C1 segment of cervical spinal cord (tissue), 14 donors: Measurements from ENCODE around the gene GRB10.

ENCODE experiments used
- DNase-seq, 14 donors: peaks; one replicate each; lab custom pipeline; 2025; lab: John Stamatoyannopoulos, UW

Gene GRB10

DNA sequence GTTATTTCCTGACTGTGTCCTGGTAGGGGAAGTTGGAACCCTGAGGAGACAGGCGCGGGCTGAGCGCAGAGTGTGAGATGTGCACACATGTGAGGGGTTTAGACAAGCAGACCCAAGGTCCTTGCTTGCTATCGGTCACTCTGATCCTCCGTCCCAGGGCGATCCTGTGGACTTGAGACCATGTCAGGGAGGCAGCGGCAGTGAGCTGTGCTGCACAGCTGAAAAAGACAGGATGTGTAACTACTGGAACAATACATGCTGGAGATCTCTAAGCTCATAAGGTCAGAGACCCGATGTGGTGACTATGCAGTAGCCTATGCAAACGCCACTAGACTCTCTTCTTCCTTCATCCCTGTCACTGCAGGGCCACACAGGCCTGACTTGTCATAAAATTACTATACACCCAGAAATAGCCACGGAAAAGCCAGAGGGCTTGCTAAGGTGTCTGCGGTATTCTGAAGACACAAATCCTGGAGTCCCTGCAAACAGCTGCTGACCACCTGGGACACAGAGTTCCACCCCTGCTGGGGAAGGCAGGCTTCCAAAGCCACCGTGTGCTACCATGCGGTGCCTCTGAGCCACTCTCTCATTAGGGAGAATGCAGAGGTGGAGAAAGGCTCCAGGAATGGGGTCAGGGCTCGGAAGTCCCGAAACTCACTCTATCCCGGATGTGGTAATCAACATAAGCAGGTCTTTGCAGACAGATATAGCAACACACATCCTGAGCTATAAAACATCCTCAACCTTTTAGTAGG, 126.4 kb downstream of the GRB10 start:
- DNase-seq: no peak

DNA sequence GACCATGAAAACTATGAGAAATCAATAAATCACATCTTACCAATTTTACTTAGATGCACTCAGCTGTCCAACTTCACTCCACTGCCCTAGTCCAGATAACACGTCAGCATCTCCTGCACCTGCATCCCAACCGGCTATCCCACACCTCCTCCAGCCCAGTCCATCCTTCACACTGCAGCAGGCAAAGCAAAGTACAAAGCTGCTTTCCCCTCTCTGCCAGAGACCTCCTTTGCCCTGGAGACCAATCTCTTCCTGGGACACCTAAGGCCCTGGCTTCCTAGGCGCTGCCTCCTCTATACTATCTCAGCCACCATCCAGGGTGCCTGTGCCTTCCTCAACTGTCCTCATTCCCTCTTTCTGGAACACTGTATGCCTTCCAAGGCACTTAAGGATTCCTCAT, 127.2 kb downstream of the GRB10 start:
- DNase-seq: no peak

GRCh38 chr7:50655020-50655419, 127.7 kb downstream of the GRB10 start:
- DNase-seq: no peak

DNA sequence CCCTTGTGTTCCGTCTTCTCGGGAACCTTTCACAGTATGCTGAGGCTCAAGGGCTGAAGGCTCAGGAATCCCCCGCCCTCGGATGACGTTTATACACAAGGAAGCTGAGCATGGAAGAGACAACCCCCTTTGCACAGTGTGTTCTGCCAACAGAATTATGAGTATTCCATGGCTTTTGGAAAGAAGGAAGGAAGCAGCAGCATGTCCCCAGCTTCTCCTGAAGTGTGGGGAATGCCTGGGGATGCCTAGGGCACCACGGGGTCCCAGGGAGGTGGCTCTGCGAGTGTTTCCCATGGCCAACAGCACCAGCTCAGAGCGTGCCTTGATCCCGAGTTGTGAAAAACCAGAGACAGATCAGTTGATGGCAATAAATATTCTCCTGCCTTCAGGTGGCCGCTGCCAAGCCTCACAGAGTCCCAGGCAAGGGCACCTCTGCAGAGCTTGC, 128.7 kb downstream of the GRB10 start:
- DNase-seq: no peak

- DNase-seq: peak in 2 of 14 donors; percentile 29 to 44
Observed at GRCh38 chr7:50653126-50653864, 129.4 kb downstream of the GRB10 start.

- DNase-seq: no peak
Observed at GRCh38 chr7:50652400-50653125, 130.1 kb downstream of the GRB10 start.

GRCh38 chr7:50651271-50651989, 131.3 kb downstream of the GRB10 start:
- no peak for DNase-seq

DNA sequence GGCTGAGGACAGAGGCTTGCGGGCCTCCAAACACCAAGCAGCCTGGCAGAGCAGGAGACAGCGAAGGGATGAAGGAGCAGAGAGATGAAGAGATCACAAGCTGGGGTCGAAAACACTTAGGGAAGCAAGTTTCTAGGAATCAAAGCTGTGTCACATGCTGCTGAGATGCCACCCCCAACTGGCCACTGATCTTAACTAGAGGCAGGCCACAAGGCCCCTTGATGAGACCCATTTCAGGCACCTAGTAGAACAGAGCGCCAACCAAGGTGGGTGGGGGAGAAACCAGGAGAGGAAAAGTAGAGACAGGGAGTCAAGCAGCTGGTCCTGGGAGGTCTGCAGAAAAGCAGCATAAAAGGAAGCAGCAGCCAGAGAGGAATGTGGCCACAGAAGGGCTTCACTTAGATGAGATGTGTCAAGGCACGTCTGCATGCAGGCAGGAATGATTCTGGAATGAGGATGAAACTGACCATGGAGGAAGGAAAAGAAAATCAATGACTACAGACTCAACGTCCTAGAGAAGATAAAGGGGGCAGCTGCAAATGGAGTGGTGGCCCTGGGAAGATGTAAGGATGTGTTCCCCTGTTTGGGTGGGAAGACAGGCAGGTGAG, 132.5 kb downstream of the GRB10 start:
- DNase-seq: no peak

GRCh38 chr7:50649259-50649885, 133.3 kb downstream of the GRB10 start:
- DNase-seq: no peak

DNA sequence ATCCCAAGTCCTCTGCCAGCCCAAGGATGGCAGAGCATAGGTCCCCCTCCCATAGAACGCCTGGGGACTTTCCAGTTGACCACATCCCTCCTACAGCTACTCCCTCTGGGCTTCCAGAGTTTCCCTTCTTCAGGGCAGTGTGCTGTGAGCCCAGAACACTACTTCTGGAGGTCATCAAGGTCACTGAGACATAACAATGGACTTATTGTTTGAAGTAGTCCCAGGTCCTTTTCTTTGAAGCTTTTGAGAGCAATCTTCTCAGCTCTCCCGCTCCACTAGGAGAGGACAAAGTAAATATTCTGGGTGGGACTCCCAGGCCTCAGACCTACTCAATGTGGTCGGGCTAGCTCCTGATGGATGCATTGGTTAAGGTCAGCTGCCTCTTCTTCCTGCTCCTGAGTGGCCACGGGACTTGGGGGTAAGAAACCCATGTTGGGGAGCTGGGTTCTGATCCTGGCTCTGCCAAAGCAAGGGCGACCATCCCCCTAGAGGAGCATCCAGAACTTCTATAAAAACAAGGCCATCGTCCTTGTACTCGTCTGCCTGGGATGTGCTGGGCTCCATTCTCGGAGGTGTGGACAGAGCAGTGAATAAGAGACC, 134.0 kb downstream of the GRB10 start:
- DNase-seq: no peak

DNA sequence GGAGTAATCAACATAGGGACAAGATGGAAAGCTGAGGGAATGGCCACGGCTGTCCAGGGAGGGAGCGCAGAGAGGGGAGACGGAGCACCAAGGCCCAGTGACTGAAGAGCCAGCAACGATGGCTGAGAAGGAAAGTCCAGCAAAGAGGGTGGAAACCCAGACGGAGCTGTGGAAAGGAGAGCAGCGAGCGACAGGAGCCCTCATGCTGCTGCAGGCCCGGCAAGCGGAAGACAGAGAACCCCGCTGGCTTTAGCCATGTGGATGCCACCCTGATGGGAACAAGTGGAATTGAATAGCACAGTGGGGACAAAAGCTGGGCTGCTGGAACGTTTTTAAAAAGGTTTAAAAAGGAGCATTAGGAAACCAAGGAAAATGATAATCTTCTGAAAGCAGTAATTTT, 134.6 kb downstream of the GRB10 start:
- DNase-seq: no peak

- no peak for DNase-seq
Observed at GRCh38 chr7:50647286-50647980, 135.3 kb downstream of the GRB10 start.

GRCh38 chr7:50646069-50646468, 136.6 kb downstream of the GRB10 start:
- no peak for DNase-seq

DNA sequence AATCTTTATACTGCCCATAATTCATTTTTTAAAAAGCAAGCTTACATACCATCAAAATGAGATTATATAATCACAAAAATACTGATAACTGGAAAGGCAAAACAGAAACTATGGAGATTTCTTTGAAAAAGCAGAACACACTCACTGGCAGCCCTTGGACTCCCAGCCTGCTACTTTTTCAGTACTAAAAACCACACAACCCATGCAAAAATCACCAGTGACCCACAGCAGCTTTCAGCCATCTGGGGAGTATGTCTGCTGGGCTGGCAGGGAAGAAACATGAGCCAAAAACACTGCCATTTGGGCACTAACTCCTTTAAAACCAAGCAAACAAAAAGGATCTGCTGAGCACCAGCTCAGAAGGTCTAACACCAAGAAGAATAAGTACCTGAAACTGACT, 137.5 kb downstream of the GRB10 start:
- DNase-seq: peak in 1 of 14 donors; percentile 27

- DNase-seq: no peak
Observed at GRCh38 chr7:50644586-50644985, 138.1 kb downstream of the GRB10 start.

DNA sequence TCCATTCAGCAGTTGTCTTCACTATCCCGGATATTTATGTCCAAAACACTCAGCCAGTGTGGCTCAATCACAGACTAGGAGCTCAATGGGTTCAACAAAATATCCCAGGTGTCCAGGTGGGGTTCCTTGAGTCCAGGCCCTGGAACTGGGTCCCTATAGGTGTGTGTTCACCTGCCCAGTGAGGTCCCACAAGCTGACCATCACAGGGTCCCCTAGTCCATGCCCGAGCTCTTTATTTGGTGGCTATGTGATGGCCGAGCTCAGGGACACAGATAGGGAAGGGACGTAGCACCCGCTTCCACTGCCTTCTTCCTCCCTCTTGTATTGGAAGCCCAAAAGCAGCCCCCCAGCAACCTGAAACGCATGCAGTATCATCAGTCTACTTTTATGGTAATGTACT, 138.6 kb downstream of the GRB10 start:
- DNase-seq: no peak

DNA sequence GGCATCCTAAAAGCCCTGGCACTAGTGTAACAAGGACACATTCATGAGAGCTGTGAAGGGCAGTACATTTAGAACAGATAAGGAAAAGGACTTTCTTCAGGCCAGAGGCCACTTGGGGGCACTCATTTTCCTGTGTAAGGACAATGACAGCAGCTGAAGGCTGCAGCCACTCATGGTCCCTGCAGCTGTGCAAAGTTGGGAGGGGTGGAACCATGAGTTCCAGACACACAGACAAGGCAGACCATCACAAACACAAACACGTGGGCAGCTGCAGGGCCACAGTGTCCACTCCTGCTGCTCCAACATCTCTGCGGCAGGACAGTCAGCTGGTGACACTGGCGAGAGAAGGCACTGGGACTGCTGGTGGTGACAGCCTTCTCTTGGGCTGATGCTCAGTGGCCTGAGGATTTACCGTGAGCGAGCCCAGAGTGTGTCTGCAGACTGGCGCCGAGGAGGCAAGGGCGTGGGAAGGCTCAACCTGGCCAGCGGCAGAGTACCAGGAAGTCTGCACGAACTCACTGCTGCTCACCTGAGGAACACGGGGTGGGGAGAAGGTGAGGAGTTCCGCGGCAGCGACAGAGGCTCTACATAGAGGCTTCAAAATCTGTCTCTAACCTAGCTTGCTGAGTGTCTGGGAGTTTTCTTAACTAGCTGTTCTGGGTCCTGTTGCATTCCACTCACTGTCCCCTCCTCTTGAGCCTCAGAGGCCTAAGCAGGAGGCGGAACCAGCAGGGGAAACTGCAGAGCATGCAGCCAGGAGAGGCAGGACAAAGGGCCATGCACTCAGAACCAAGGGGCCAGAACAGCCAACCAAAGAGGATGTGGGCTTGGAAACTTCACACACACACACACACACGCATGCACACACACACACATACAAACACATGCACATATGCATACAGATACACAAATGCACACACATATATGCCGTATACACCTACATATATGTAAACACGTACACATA, 141.0 kb downstream of the GRB10 start:
- peak in 12 of 14 donors; percentile 34 to 86 (median 74) for DNase-seq

DNA sequence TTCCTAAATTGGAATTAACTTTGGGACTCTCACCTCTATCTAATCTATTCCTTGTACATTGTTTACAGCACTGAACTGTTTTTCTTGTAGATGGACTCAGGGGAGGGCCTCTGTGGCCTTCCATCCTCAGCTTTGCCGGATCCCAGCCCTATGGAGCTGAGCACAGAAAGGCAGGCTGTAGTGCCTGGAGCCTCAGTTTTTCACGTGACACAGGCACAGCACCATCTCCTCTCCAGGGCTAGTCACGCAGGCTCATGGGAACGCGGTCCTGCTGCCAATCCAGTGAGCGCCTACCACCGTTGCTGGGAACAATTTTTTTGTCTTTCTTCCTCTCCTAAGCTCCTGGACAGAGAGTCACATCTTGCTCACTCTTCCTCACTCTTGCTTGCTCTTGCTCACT, 141.9 kb downstream of the GRB10 start:
- DNase-seq: peak in 3 of 14 donors; percentile 23 to 54 (median 44)

- no peak for DNase-seq
Observed at GRCh38 chr7:50640256-50640655, 142.4 kb downstream of the GRB10 start.
